HUES64 (cell line): ENCODE results near the gene ASPRV1.

ENCODE experiments used
- H3K27ac ChIP-seq: 2 replicates; pipeline ENCODE4 v1.7.0; 2013; ENCODE audit warnings: low read depth, low read length, inconsistent platforms
- H3K27me3 ChIP-seq: 2 replicates; pipeline ENCODE4 v1.6.1; 2013; ENCODE audit warnings: mild to moderate bottlenecking, low read length; ENCODE audit not compliant: insufficient read depth
- H3K36me3 ChIP-seq: 2 replicates; pipeline ENCODE4 v1.6.1; 2013; ENCODE audit warnings: mild to moderate bottlenecking, low read length; ENCODE audit not compliant: insufficient read depth
- H3K4me1 ChIP-seq: 2 replicates; pipeline ENCODE4 v1.6.1; 2013; ENCODE audit warnings: mild to moderate bottlenecking, low read length, moderate library complexity; ENCODE audit not compliant: insufficient read depth
- H3K4me3 ChIP-seq: 2 replicates; pipeline ENCODE4 v1.5.1; 2013; ENCODE audit warnings: mild to moderate bottlenecking, low read length, moderate library complexity
- H3K9ac ChIP-seq: 2 replicates; pipeline ENCODE4 v1.6.1; 2013; ENCODE audit warnings: mild to moderate bottlenecking, low read depth, low read length
- H3K9me3 ChIP-seq: 2 replicates; pipeline ENCODE4 v1.6.1; 2013; ENCODE audit warnings: low read depth, low read length; ENCODE audit not compliant: insufficient read depth
- WGBS: fragments of 150-250, 120-280 bp; methylation state at CpG from one replicate; pipeline ENCODE4 v1.1.7; 2013; ENCODE audit warnings: missing lambda C conversion rate; 5-methylcytosine and 5-hydroxymethylcytosine counted together

Gene ASPRV1

GRCh38 chr2:69917852-69918251, 43.6 kb downstream of the ASPRV1 start:
- Histone ChIP-seq H3K27me3 (peaks cover 9% of the 10 kb centered on the region; the same call in 1 of the 2 replicates), H3K4me3 (no peak overlapping the region), H3K27ac (no peak overlapping the region), H3K9ac (peak overlapping the region; percentile 24; the same call in 1 of the 2 replicates), H3K9me3 (no peaks in the 10 kb centered on the region), H3K4me1 (peaks cover 3% of the 10 kb centered on the region; the same call in 1 of the 2 replicates), H3K36me3 (peaks cover 9% of the 10 kb centered on the region)
- 68% methylated on average over 3 of the region's 3 CpGs for WGBS

GRCh38 chr2:69916106-69916505, 45.3 kb downstream of the ASPRV1 start:
- 96% methylated on average over 2 of the region's 2 CpGs for WGBS
- no peaks in the 10 kb centered on the region for H3K9me3 ChIP-seq
- H3K36me3 ChIP-seq, result peaks cover 11% of the 10 kb centered on the region
- H3K27me3 ChIP-seq, result peaks cover 9% of the 10 kb centered on the region; the same call in 1 of the 2 replicates
- H3K4me3 ChIP-seq, result peak overlapping the region; percentile 67
- H3K4me1 ChIP-seq, result peaks cover 3% of the 10 kb centered on the region; the same call in 1 of the 2 replicates
- H3K9ac ChIP-seq, result no peak overlapping the region
- no peak overlapping the region for H3K27ac ChIP-seq

- H3K4me1 ChIP-seq, result peaks cover 3% of the 10 kb centered on the region; the same call in 1 of the 2 replicates
- H3K27ac ChIP-seq, result peak within 1 kb of the TSS; percentile 95
- H3K9ac ChIP-seq, result peak within 1 kb of the TSS; percentile 94
- 2% methylated on average over 81 of the region's 81 CpGs for WGBS
- H3K36me3 ChIP-seq, result peaks cover 12% of the 10 kb centered on the region
- no peaks in the 10 kb centered on the region for H3K9me3 ChIP-seq
- peaks cover 9% of the 10 kb centered on the region; the same call in 1 of the 2 replicates for H3K27me3 ChIP-seq
- H3K4me3 ChIP-seq, result peak within 1 kb of the TSS; percentile 68
Measured at GRCh38 chr2:69914950-69915945, 46.2 kb downstream of the ASPRV1 start, which contains the start of gene MXD1. Gene MXD1, plus strand, starts transcription at chr2:69915109. Its CDS starts 222 bp downstream, at chr2:69915331.

GRCh38 chr2:69914164-69914949, 47.1 kb downstream of the ASPRV1 start:
- H3K4me3 ChIP-seq, result peak overlapping the region; percentile 68
- peaks cover 3% of the 10 kb centered on the region; the same call in 1 of the 2 replicates for H3K4me1 ChIP-seq
- H3K27ac ChIP-seq, result peak overlapping the region; percentile 95
- H3K36me3 ChIP-seq, result peaks cover 19% of the 10 kb centered on the region
- H3K9ac ChIP-seq, result peak overlapping the region; percentile 94
- peaks cover 9% of the 10 kb centered on the region; the same call in 1 of the 2 replicates for H3K27me3 ChIP-seq
- under 1% methylated on average over 56 of the region's 56 CpGs for WGBS
- no peaks in the 10 kb centered on the region for H3K9me3 ChIP-seq

- WGBS, result 43% methylated on average over 1 of the region's 2 CpGs
- Histone ChIP-seq H3K27ac (no peak overlapping the region), H3K4me3 (no peak overlapping the region), H3K9me3 (no peaks in the 10 kb centered on the region), H3K36me3 (peaks cover 38% of the 10 kb centered on the region), H3K4me1 (no peaks in the 10 kb centered on the region), H3K9ac (no peak overlapping the region), H3K27me3 (peaks cover 9% of the 10 kb centered on the region; the same call in 1 of the 2 replicates)
Measured at GRCh38 chr2:69911985-69912563, 49.4 kb downstream of the ASPRV1 start.
